GM19193 (cell line): ENCODE measurements around the gene GET3.

Experiments used
- POLR2A ChIP-seq: IDR thresholded peaks from 4 replicates; pipeline ENCODE4 v1.6.1; 2011; ENCODE audit not compliant: insufficient read depth, insufficient read length; ENCODE audit errors: extremely low read depth

The GET3 gene

DNA sequence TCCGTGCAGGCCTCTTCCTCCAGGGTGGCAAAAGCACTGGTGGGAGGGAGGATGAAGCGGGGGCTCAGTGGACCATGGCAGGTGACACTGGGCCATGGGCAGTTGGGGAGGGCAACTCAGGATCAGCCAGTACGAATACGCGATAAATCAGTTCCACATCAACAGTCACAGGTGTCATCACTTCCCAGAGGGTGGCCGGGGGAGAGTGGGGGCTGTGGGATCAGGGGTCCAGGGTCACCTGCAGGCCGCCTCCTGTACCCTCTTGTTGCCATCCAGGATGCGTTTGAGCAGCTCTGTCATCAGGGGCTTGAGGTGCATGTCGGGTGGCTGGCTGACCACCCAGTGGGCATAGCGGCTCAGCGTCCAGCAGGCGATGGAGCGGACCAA is 31.0 kb upstream of the GET3 start:
- TF ChIP-seq POLR2A: no peak

DNA sequence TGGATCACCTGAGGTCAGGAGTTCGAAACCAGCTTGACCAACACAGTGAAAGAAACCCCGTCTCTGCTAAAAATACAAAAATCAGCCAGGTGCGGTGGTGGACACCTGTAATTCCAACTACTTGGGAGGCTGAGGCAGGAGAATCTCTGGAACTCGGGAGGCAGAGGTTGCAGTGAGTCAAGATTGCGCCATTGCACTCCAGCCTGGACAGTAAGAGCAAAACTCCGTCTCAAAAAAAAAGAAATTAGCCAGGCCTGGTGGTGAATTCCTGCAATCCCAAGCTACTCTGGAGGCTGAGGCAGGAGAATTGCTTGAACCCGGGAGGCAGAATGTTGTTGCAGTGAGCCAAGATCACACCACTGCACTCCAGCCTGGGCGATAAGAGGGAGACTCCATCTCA is 28.7 kb upstream of the GET3 start:
- TF ChIP-seq POLR2A: no peak

DNA sequence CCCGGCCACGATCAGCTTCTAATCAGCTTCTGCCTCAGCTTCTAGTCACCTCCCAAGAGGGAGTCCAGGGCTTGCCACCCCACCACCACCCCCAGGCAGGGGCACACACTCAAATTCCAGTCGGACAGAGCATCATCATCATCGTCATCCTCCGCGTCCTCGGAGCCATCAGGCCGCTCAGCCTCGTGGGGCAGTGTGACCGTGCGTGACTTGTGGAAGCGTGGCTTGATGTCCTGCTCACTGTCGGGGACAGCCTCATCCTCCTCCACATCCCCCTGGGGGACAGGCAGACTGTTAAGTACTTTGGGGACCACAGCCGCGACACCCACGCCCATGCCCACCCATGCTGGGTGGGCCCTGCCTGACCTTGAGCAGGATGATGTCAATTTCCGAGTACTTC is 26.1 kb upstream of the GET3 start:
- no peak for TF ChIP-seq POLR2A

DNA sequence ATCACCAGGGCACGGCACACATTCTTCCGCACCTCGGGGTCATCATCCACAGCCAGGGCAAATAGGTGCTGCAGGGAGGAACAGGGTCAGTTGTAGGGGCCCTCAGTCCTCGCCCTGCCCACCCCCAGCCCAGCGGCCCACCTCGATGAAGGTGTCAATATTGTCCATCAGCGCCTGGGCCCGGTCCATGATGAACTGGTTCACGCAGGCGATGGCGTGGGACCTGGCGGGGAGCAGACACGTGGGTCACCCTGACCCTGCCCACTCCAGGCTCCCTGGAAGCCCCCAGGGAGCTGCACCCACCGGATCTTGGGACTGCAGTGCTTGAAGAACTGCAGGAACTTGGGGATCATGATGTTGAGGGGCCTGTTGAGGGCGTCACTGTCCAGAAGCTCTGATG is 22.2 kb upstream of the GET3 start:
- TF ChIP-seq POLR2A: no peak

DNA sequence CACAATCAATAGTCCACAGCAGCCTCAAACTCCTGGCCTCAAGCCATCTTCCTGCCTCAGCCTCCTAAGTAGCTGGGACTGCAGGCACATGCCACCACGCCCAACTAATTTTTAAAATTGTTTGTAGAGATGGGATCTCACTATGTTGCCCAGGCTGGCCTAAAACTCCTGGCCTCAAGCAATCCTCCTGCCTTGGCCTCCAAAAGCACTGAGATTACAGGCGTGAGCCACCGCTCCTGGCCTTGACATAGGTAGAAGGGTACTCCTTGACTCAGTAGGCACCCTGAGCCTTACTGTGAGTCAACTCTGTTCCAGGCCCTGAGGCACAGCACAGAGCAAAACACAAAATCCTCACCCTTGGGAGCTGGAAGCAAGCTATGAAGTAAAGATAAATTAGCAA is 21.4 kb upstream of the GET3 start:
- no peak for TF ChIP-seq POLR2A

DNA sequence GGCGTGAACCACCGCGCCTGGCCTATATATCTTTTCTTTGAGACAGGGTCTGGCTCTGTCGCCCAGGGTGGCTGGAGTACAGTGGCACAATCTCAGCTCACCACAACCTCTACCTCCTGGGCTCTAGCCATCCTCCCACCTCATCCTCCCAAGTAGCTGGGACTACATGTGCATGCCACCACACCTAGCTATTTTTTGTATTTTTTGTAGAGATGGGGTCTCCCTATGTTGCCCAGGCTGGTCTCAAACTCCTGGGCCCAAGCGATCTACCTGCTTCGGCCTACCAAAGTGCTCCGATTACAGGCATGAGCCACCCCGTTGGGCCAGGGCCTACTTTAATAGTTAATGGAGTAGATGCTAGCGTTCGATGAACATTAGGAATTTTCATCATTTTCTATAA is 17.0 kb upstream of the GET3 start:
- TF ChIP-seq POLR2A: no peak

DNA sequence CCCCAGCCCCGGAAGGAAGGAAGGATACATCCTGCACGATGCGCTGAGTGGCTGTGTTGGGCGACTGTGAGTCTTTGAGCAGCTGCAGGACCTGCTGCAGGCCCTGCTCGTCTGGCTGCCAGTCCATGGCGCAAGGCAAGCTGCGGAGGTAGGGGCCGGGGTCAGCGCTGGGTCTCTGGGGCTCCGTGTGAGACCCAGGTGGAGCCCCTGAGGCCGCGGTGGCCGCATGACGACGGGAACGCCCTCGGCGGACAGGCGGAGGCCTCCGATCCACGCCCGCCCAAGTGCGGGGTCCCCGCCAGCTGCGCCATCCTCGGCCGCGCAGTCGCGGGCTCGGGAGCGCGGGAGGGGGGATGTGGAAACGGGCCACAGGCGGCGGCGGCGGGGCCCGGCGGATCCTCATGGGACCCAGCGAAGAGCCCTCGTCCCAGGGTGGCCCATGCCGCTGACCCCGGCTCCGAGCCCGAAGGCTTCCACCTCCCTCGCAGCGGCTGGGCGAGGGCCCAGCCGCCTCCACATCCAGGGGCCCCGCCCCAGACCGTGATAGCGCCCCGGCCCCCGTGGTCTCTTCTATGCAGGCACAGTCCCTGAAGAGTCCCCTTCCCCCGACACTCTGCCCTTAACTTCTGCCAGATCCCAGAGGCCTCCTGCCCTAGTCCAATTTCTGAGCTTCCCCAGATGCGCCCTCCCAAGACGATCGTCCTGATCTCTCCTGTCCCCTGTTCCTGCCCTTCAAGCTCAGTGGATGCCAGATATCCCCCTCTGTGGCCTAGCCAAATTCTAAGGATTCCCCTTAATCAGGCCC is 16.2 kb upstream of the GET3 start:
- no peak for TF ChIP-seq POLR2A

DNA sequence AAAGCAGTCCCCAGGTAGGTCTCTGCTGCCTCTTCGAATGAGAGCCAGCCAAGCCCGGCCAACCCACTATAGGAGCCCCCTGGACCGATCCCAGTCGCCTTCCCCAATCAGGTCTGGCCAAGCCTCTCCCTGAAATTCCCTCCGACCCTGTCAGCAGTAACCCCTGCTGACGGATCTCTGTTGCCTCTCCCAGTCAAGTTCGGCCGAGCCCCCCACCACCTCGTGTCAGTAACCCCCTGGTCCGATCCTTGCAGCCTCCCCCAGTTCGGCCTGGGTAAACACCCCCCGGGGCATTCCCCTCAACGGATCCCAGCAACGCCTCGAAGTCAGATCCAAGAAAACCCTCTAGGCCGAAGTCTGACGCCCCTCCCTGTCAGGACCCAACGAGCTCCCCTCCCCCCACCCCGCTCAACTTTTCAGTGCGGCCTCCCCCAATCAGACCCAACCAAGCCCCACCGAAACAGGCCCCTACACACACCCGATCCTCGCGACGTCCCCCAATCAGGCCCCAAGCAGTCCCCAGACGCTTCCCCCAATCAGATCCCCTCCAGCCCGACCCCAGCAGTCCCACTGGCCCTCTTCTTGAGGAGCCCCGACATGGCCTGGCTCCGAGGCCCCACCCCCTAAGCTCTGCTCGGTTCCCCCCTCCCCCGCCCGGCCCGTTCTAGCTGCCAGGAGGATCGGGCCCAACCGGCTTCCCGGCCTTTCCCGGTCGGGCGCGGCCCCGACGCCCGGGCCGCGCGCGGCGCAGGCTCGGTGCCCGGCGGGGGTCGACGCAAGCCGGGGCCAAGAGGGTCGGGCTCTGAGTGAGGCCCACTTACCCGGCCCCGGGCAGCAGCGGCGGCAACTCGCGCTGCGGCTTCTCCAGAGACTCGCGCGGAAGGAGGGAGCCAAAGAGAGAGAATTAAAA is 15.4 kb upstream of the GET3 start:
- TF ChIP-seq POLR2A: peak; percentile 31

DNA sequence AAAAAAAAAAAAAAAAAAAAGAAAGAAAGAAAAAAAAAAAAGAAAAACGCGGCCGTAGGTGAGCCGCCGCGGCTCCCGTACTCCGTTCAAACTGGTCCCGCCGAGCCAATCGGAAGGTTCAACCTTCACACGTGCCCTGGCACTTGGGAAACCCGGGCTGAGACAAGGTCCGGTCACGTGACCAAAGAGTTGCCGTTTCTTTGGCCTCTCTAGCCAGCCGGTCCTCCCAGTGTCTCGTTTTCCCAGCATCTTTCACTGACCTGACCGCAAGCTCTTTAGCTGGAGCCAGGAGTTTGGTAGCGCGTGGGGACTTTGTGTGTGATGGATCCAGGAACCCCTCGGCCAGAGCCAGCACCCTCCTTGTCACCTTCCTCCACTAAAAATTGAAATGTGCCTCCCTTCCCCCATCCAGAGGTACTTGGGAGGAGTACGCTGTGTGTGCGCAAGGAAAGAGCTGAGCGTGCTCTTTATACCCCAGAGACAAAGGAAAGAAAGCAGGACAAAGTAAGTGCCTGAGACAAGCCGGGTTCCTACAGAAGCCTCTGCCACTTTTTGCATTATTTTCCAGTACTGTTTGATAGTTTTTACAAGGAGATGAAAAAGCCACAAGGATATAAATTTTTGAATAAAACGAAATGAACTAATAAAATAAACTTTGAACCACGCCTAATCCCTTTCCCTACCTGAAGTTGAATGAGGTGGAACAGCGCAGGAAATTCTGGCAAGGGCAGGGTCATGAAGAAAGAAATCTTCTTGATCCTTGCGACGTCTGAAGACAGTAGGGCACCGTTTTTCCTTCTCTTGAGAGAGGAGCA is 14.5 kb upstream of the GET3 start:
- peak; percentile 37 for TF ChIP-seq POLR2A

DNA sequence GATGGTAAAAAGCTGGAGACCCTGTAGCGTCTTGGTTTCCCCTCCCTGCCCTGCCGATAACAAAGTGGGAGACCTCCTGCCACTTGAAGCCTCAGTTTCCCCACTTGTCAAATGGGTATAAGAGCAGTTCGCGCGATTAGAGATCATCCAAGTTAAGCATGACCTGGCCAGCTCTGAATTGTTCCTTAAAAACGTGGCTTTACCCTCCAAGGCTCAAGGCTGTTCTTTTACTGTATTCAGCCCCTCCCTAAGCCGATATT is 14.0 kb upstream of the GET3 start:
- TF ChIP-seq POLR2A: no peak

DNA sequence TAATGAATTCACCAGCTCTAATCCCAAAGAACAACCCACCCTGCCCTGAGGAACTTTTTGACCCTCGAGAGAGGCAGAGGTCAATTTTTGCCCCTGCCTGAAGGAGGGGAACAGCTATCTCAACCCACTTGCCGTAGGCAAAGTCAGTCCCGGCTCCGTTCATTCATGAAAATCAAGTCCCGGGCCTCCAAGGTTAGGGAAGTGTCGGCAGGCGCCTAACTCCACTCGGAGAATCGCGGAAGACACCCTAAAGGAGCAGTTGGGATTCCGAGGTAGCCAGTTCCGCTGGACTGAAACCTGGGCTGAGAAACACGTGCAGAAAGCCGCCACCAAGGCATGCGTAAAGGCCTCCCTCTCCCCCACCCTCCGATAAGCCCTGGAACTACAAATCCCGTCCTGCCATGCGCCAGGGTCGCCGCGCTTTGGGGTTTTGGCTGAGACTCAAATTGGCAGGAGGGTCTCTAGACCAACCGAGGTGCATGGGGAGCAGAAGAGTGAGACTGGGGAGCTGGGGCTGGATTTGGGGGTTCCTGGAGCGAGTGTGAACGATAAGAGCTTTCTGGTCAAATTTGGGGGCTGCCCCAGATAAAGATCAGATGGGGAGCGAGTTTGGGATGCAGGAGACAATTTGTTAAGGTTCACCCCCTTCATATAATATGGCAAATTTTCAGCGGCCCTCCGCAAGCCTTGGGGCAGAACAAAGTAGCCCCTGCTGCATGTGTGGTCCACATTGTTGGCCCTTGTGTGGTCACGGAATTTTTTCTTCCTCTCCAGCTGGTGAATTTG is 13.5 kb upstream of the GET3 start, which contains the start of gene TNPO2:
Gene TNPO2 (minus strand): TSS at position 292 of the 786 bp plus-strand sequence. CDS start 2,955 bp downstream, outside the sequence.
- TF ChIP-seq POLR2A: peak; percentile 58

DNA sequence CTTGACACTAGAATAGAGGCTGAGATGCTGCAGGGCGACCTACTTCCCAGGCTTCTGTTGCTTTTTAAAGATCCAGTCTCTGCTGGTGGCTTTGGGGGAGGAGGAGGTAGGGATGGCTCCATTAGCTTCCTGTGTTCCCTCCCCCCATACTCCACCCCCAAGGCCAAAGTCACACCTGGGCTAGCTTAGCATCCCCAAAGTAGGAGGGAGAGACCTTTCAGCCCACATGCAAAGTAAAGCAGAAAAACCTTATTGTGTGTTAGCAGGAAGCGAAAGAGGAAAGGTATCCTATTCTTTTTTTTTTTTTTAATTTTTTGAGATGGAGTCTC is 10.3 kb upstream of the GET3 start:
- TF ChIP-seq POLR2A: no peak

DNA sequence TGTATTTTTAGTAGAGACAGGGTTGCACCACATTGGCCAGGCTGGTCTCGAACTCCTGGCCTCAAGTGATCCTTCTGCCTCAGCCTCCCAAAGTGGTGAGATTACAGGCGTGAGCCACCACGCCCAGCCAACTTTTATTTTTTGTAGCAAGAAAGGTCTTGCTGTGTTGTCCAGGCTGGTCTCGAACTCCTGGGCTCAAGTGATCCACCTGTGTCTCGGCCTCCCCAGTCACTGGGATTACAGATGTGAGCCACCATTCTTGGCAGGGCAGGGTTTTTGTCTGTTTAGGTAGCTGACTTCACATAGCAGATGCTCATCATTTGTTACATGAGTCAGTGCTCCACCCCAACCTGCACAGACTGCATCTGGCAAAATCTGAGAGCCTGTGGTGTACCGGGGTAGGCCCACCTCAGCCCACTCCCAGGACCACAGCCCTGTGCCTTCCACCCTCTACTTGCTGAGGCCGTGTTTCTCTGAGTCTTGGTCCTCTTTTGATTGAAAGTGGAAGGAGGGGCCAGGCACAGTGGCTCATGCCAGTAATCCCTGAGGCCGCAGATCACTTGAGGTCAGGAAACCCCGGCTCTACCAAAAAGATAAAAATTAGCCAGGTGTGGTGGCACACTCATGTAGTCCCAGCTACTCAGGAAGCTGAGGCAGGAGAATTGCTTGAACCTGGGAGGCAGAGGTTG is 9.4 kb upstream of the GET3 start:
- no peak for TF ChIP-seq POLR2A

DNA sequence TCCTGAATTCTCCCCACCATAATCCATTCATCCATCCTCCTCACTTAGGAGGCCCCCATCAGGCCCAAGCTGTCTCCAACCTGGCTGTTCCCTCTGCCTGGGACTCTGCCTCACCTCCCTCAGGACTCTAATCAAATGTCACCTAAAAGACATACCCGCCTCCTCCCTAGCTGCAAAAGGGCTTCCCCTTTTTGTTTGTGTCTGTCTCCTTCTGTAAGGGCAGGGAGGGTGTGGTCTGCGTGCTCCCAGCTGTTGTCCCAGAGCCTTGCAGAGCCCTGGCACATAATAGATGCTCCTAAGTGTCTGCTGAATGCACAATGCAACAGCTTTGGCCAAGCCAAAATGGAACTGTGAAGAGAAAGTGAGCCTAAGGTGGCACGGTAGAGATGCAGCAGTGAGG is 7.2 kb upstream of the GET3 start:
- no peak for TF ChIP-seq POLR2A
